ENCODE measurements around the gene LEFTY2. TPM values are rescaled to one million over a fixed set of nuclear protein-coding genes. Genes with fewer than 3 reads are reported as not detected.

The LEFTY2 gene
- total and polyA plus RNA-seq, 2 of the 4 experiments (the other 2 are of a cell fraction) = not detected

- in situ Hi-C loops (cut with MboI; ENCODE audit: low sequenced_read_pairs) = no loop called here
- Histone ChIP-seq H3K4me3 (ENCODE audit: insufficient read depth, low read depth, low read length) (no peak overlapping the region), H3K27me3 (ENCODE audit: control insufficient read depth, insufficient read depth, low read length) (peaks cover 3% of the 10 kb centered on the region; the same call in 1 of the 2 replicates), H3K4ac (ENCODE audit: low read depth, low read length) (no peak overlapping the region), H2AFZ (replicated peaks; ENCODE audit: low read length, poor library complexity) (no peak overlapping the region), H4K8ac (ENCODE audit: low read depth in 2 of 2, low read length in 2 of 2) (no peak overlapping the region), H3K4me1 (ENCODE audit: control insufficient read depth, insufficient read depth, low read length) (peaks cover 1% of the 10 kb centered on the region; the same call in 1 of the 2 replicates), H3K9me3 (ENCODE audit: control insufficient read depth, insufficient read depth, low read length) (no peaks in the 10 kb centered on the region), H3K18ac (ENCODE audit: low read depth, low read length) (no peak overlapping the region), H2AK5ac (ENCODE audit: low read depth, low read length) (no peak overlapping the region), H3K36me3 (ENCODE audit: control insufficient read depth, insufficient read depth, low read length) (no peaks in the 10 kb centered on the region), H3K56ac (ENCODE audit: extremely low read depth, insufficient read depth, low read length) (no peak overlapping the region), H3K9me1 (ENCODE audit: insufficient read depth, low read length) (no peaks in the 10 kb centered on the region), H2BK120ac (ENCODE audit: low read depth, low read length) (no peak overlapping the region), H4K91ac (ENCODE audit: insufficient read depth, low read depth, low read length) (no peak overlapping the region), H2BK20ac (ENCODE audit: low read depth, low read length) (no peak overlapping the region), H2AK9ac (replicated peaks; ENCODE audit: low read depth, low read length, poor library complexity) (no peak overlapping the region), H2BK15ac (ENCODE audit: low read depth, low read length) (no peak overlapping the region), H3K9ac (ENCODE audit: low read depth, low read length) (no peak overlapping the region), H3K27ac (ENCODE audit: insufficient read depth, low read length) (no peak overlapping the region), H3K4me2 (ENCODE audit: low read depth, low read length) (no peak overlapping the region), H3K23ac (ENCODE audit: low read depth, low read length) (no peak overlapping the region), H4K20me1 (ENCODE audit: insufficient read depth, low read length) (no peaks in the 10 kb centered on the region), H2BK5ac (ENCODE audit: low read depth, low read length, poor library complexity, severe bottlenecking) (no peak overlapping the region), H3K14ac (replicated peaks; ENCODE audit: low read depth, low read length) (no peak overlapping the region), H3K79me1 (ENCODE audit: low read depth in 1 of 2, low read length in 2 of 2) (no peaks in the 10 kb centered on the region), H4K5ac (ENCODE audit: low read depth, low read length) (no peak overlapping the region)
- intact Hi-C loops (cut with micrococcal nuclease) = no loop called here
- no peak for TF ChIP-seq NFE2L2 (IDR thresholded peaks at IDR 0.05; ENCODE audit: low read depth, low read length)
- TF ChIP-seq BHLHE40 (IDR thresholded peaks at IDR 0.05; ENCODE audit: low read depth, low read length) = no peak
- TF ChIP-seq SMC3 (IDR thresholded peaks at IDR 0.05; ENCODE audit: low read depth, low read length) = no peak
- no peak for TF ChIP-seq CEBPB (IDR thresholded peaks at IDR 0.05; ENCODE audit: low read depth, low read length)
- TF ChIP-seq ELK1 (IDR thresholded peaks at IDR 0.05; ENCODE audit: borderline replicate concordance, low read depth, low read length) = no peak
- no peak for TF ChIP-seq USF2 (IDR thresholded peaks at IDR 0.05; ENCODE audit: low read depth, low read length)
- TF ChIP-seq MAZ (IDR thresholded peaks at IDR 0.05; ENCODE audit: borderline replicate concordance, low read depth, low read length) = no peak
- TF ChIP-seq RCOR1 (IDR thresholded peaks at IDR 0.05; ENCODE audit: insufficient replicate concordance, low read length) = no peak
- TF ChIP-seq RFX5 (IDR thresholded peaks at IDR 0.05; ENCODE audit: low read depth, low read length) = no peak
- no peak for TF ChIP-seq MXI1 (IDR thresholded peaks at IDR 0.05; ENCODE audit: borderline replicate concordance, low read depth, low read length)
- no peak for TF ChIP-seq FOS (IDR thresholded peaks at IDR 0.05; ENCODE audit: low read depth, low read length)
- TF ChIP-seq POLR2A (IDR thresholded peaks at IDR 0.05; ENCODE audit: low read depth, low read length) = no peak
- TF ChIP-seq CTCF (conservative IDR thresholded peaks at IDR 0.05; ENCODE audit: low read depth, low read length) = no peak
- TF ChIP-seq CHD1 (IDR thresholded peaks at IDR 0.05; ENCODE audit: low read depth, low read length) = no peak
- TF ChIP-seq RAD21 (IDR thresholded peaks at IDR 0.05; ENCODE audit: low read length) = no peak
- no peak for TF ChIP-seq MAFK (IDR thresholded peaks at IDR 0.05; ENCODE audit: low read depth, low read length)
- 73% methylated on average over 3 of the region's 7 CpGs; no CpG with 5 or more reads in 1 of the 2 experiments for WGBS, 2 experiments (ENCODE audit: extremely low coverage in 2 of 2, insufficient read length in 1 of 2)
- CTCF ChIA-PET = no interaction called here
- DNase-seq = no peak
- dilution Hi-C loops (cut with HindIII; ENCODE audit: low sequenced_read_pairs, unreplicated experiment) = no loop called here
- ATAC-seq (ENCODE audit: low read depth) = no peak
- POLR2A ChIA-PET (ENCODE audit: unreplicated experiment) = no interaction called here
- BruUV-seq (replicated peaks) = no TSS peak
Observed at GRCh38 chr1:225907341-225907740, 33.7 kb downstream of the LEFTY2 start.
